ENCODE data around the gene NKPD1. TPM values are rescaled to one million over a fixed set of nuclear protein-coding genes. Genes with fewer than 3 reads are reported as not detected.

The NKPD1 gene
- total RNA-seq, 4 donors from 2014 or later, result 0.35 to 0.40 TPM; not detected in 2

GRCh38 chr19:45161738-45162607 lies 1.2 kb upstream of the NKPD1 start:
- no peak for TF ChIP-seq POLR2A (IDR thresholded peaks at IDR 0.05)
- peak in 3 of 6 experiments; percentile 16 to 23 (median 18) for TF ChIP-seq CTCF (IDR thresholded peaks at IDR 0.05)
- Histone ChIP-seq H3K27ac (no peak overlapping the region), H3K9me3 (no peaks in the 10 kb centered on the region), H3K4me3 (no peak overlapping the region), H3K4me1 (peaks cover 0 to 11% (median 4%) of the 10 kb centered on the region in 4 donors), H3K27me3 (no peaks in the 10 kb centered on the region), H3K36me3 (no peaks in the 10 kb centered on the region)
- no peak for DNase-seq

GRCh38 chr19:45159971-45160324 lies 834 bp downstream of the NKPD1 start:
- Histone ChIP-seq H3K36me3 (no peaks in the 10 kb centered on the region), H3K27me3 (no peaks in the 10 kb centered on the region)
- TF ChIP-seq POLR2A (IDR thresholded peaks at IDR 0.05) (no peak), CTCF (IDR thresholded peaks at IDR 0.05) (no peak)

GRCh38 chr19:45159210-45159970 lies 1.4 kb downstream of the NKPD1 start:
- no peak for TF ChIP-seq POLR2A (IDR thresholded peaks at IDR 0.05)
- TF ChIP-seq CTCF (IDR thresholded peaks at IDR 0.05), result no peak
- Histone ChIP-seq H3K36me3 (no peaks in the 10 kb centered on the region), H3K27ac (no peak overlapping the region), H3K4me1 (peaks cover 0 to 4% (median under 1%) of the 10 kb centered on the region in 4 donors), H3K4me3 (no peak overlapping the region), H3K27me3 (no peaks in the 10 kb centered on the region), H3K9me3 (no peaks in the 10 kb centered on the region)
- no peak for DNase-seq

More at GRCh38 chr19:45159971-45160324, 834 bp downstream of the NKPD1 start:
- Histone ChIP-seq H3K4me1 (peaks cover 0 to 10% (median 3%) of the 10 kb centered on the region in 4 donors), H3K9me3 (no peaks in the 10 kb centered on the region), H3K4me3 (no peak overlapping the region), H3K27ac (no peak overlapping the region)
- no peak for DNase-seq

- Histone ChIP-seq H3K36me3 (no peaks in the 10 kb centered on the region), H3K4me3 (no peak overlapping the region), H3K27me3 (no peaks in the 10 kb centered on the region), H3K9me3 (no peaks in the 10 kb centered on the region), H3K27ac (no peak overlapping the region), H3K4me1 (peaks cover 0 to 7% (median 4%) of the 10 kb centered on the region in 4 donors)
- DNase-seq, result no peak
- TF ChIP-seq CTCF (IDR thresholded peaks at IDR 0.05) (no peak), POLR2A (IDR thresholded peaks at IDR 0.05) (no peak)
Observed at GRCh38 chr19:45158503-45159209, 2.1 kb downstream of the NKPD1 start.

GRCh38 chr19:45156751-45157150 lies 4.0 kb downstream of the NKPD1 start:
- no peaks in the 10 kb centered on the region for H3K36me3 ChIP-seq
- no peak for TF ChIP-seq CTCF (IDR thresholded peaks at IDR 0.05)
- TF ChIP-seq POLR2A (IDR thresholded peaks at IDR 0.05), result no peak
- no peak overlapping the region for H3K27ac ChIP-seq
- peaks cover 0 to 26% (median 23%) of the 10 kb centered on the region in 4 donors for H3K4me1 ChIP-seq
- H3K4me3 ChIP-seq, result no peak overlapping the region
- peaks cover 0 to 7% of the 10 kb centered on the region in 2 donors for H3K27me3 ChIP-seq
- no peak for DNase-seq
- no peaks in the 10 kb centered on the region for H3K9me3 ChIP-seq

All from Peyer's patch (tissue), 4 donors.